Measurements from ENCODE around the gene GAA. TPM values are rescaled to one million over a fixed set of nuclear protein-coding genes. Genes with fewer than 3 reads are reported as not detected.
A peak's percentile ranks its signal among the peaks of the same experiment; 100 is the strongest.

GAA gene
- total RNA-seq, 2 experiments from 2014 or later = 43.2 to 51.6 TPM

DNA sequence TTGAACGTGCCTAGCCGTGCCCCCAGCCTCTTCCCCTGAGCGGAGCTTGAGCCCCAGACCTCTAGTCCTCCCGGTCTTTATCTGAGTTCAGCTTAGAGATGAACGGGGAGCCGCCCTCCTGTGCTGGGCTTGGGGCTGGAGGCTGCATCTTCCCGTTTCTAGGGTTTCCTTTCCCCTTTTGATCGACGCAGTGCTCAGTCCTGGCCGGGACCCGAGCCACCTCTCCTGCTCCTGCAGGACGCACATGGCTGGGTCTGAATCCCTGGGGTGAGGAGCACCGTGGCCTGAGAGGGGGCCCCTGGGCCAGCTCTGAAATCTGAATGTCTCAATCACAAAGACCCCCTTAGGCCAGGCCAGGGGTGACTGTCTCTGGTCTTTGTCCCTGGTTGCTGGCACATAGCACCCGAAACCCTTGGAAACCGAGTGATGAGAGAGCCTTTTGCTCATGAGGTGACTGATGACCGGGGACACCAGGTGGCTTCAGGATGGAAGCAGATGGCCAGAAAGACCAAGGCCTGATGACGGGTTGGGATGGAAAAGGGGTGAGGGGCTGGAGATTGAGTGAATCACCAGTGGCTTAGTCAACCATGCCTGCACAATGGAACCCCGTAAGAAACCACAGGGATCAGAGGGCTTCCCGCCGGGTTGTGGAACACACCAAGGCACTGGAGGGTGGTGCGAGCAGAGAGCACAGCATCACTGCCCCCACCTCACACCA lies 724 bp downstream of the GAA start:
- DNase-seq (ENCODE audit: low spot score) = peak; percentile 48
- intact Hi-C loops (cut with micrococcal nuclease; ENCODE audit: unreplicated experiment) = loop anchor here (2.0 to 5.0 kb wide), 2 partner anchors 45 to 151 kb away; partner anchors contain the start of gene EIF4A3
- peak overlapping the region; percentile 75 for H3K4me3 ChIP-seq (ENCODE audit: low read depth, low read length, poor library complexity, severe bottlenecking)
- no peak overlapping the region for H3K27ac ChIP-seq (ENCODE audit: low read depth, low read length, poor library complexity, severe bottlenecking)
- H3K9me2 ChIP-seq (ENCODE audit: insufficient read depth, low read length) = no peaks in the 10 kb centered on the region
- no peaks in the 10 kb centered on the region for H4K20me1 ChIP-seq (ENCODE audit: insufficient read depth, low read length)
- H3K9me3 ChIP-seq (ENCODE audit: low read length) = no peaks in the 10 kb centered on the region
- TSS peak; percentile 66 for BruUV-seq (replicated peaks)
- ChIA-PET POLR2A (interaction anchor here (0.6 to 1.3 kb wide), 4 partner anchors 10 to 48 kb away, joined by 3 to 4 read pairs (median 4); no protein-coding TSS in a partner anchor), CTCF (ENCODE audit: unreplicated experiment) (interaction anchor here (0.5 to 1.3 kb wide), 4 partner anchors 20 to 341 kb away, joined by 3 to 10 read pairs (median 4); no protein-coding TSS in a partner anchor)
- no peak for TF ChIP-seq EZH2phosphoT487 (IDR thresholded peaks at IDR 0.05; ENCODE audit: borderline replicate concordance, low read depth, low read length)
- TF ChIP-seq, protein P1, sequence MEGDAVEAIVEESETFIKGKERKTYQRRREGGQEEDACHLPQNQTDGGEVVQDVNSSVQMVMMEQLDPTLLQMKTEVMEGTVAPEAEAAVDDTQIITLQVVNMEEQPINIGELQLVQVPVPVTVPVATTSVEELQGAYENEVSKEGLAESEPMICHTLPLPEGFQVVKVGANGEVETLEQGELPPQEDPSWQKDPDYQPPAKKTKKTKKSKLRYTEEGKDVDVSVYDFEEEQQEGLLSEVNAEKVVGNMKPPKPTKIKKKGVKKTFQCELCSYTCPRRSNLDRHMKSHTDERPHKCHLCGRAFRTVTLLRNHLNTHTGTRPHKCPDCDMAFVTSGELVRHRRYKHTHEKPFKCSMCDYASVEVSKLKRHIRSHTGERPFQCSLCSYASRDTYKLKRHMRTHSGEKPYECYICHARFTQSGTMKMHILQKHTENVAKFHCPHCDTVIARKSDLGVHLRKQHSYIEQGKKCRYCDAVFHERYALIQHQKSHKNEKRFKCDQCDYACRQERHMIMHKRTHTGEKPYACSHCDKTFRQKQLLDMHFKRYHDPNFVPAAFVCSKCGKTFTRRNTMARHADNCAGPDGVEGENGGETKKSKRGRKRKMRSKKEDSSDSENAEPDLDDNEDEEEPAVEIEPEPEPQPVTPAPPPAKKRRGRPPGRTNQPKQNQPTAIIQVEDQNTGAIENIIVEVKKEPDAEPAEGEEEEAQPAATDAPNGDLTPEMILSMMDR (conservative IDR thresholded peaks at IDR 0.05; ENCODE audit: low read length) = no peak
- no peaks in the 10 kb centered on the region for H3K79me2 ChIP-seq (ENCODE audit: insufficient read depth, low read depth, low read length)
- H2AFZ ChIP-seq (ENCODE audit: low read length) = peak overlapping the region; percentile 62
- H3K4me1 ChIP-seq (ENCODE audit: insufficient read depth, low read length, poor library complexity, severe bottlenecking) = peaks cover 22% of the 10 kb centered on the region
- peak overlapping the region; percentile 86 for H3K4me2 ChIP-seq (ENCODE audit: low read length)
- H3K36me3 ChIP-seq (ENCODE audit: insufficient read depth, low read length) = no peaks in the 10 kb centered on the region

DNA sequence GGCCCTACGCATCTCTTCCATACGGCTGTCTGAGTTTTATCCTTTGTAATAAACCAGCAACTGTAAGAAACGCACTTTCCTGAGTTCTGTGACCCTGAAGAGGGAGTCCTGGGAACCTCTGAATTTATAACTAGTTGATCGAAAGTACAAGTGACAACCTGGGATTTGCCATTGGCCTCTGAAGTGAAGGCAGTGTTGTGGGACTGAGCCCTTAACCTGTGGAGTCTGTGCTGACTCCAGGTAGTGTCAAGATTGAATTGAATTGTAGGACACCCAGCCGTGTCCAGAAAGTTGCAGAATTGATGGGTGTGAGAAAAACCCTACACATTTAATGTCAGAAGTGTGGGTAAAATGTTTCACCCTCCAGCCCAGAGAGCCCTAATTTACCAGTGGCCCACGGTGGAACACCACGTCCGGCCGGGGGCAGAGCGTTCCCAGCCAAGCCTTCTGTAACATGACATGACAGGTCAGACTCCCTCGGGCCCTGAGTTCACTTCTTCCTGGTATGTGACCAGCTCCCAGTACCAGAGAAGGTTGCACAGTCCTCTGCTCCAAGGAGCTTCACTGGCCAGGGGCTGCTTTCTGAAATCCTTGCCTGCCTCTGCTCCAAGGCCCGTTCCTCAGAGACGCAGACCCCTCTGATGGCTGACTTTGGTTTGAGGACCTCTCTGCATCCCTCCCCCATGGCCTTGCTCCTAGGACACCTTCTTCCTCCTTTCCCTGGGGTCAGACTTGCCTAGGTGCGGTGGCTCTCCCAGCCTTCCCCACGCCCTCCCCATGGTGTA lies 1.5 kb downstream of the GAA start:
- no TSS peak for BruUV-seq (replicated peaks)
- intact Hi-C loops (cut with micrococcal nuclease; ENCODE audit: unreplicated experiment) = loop anchor here (5.0 kb wide), 1 partner anchor 44 kb away; the partner anchor contains the start of gene EIF4A3
- Histone ChIP-seq H3K27ac (ENCODE audit: low read depth, low read length, poor library complexity, severe bottlenecking) (no peak overlapping the region), H3K4me1 (ENCODE audit: insufficient read depth, low read length, poor library complexity, severe bottlenecking) (peaks cover 22% of the 10 kb centered on the region), H3K4me2 (ENCODE audit: low read length) (peak overlapping the region; percentile 86), H3K9me2 (ENCODE audit: insufficient read depth, low read length) (no peaks in the 10 kb centered on the region), H3K4me3 (ENCODE audit: low read depth, low read length, poor library complexity, severe bottlenecking) (peak overlapping the region; percentile 75), H2AFZ (ENCODE audit: low read length) (no peak overlapping the region), H3K9me3 (ENCODE audit: low read length) (no peaks in the 10 kb centered on the region), H3K36me3 (ENCODE audit: insufficient read depth, low read length) (no peaks in the 10 kb centered on the region), H4K20me1 (ENCODE audit: insufficient read depth, low read length) (no peaks in the 10 kb centered on the region), H3K79me2 (ENCODE audit: insufficient read depth, low read depth, low read length) (no peaks in the 10 kb centered on the region)
- TF ChIP-seq, protein P1 (conservative IDR thresholded peaks at IDR 0.05; ENCODE audit: low read length) = no peak
- TF ChIP-seq EZH2phosphoT487 (IDR thresholded peaks at IDR 0.05; ENCODE audit: borderline replicate concordance, low read depth, low read length) = no peak
- no peak for DNase-seq (ENCODE audit: low spot score)
- CTCF ChIA-PET (ENCODE audit: unreplicated experiment) = no interaction called here
- POLR2A ChIA-PET = interaction anchor here (0.6 kb wide), 1 partner anchor 45 kb away, joined by 4 read pairs; no protein-coding TSS in a partner anchor
